NCI-H2107 treated with DMSO at 0.1 percent for 48 hours (cell line): ENCODE results near the gene PAX2.

Experiments
- DNase-seq: peaks from one replicate; lab custom pipeline; 2025; ENCODE audit not compliant: unreplicated experiment; lab: John Stamatoyannopoulos, UW

PAX2 gene

DNA sequence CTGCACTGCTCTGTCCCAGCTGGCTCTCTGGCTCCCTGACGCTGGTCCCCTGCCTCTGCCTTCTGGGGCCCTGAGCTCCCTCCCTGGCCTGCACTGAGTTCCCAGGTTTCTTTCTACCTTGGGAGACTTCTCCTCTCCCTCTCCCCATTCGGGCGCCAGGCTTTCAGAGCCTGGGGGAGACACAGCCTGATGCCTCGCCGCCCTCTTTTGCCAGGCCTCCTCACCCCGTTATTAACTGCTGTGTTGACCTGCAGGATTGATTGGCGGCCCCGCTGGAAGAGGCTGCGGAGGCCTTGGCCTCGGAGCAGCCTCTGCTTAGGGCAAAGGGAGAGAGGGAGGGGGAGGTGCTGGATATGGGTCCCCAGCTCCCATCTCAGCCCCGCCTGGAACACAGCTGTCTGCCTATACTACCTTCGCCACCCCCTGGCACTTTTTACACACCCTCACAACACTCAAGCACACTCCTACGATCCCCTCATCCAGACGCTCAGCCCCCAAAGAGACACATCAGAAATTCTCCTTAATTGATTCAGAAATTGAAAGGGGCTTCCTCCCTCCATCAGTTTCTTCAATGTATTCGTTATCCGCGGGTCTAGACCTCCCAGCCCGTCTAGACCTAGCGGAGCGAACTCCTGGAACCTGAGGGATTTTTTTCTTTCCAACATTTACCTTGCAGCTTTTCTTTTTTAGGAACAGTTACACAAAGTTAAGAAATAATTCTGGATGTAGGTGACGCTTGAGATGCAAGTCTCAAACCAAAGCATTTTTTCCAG is 7.1 kb upstream of the PAX2 start:
- DNase-seq: no peak

GRCh38 chr10:100739517-100740368 is 5.6 kb upstream of the PAX2 start:
- DNase-seq: no peak

- DNase-seq: no peak
Measured at GRCh38 chr10:100740476-100741377, 4.7 kb upstream of the PAX2 start.

DNA sequence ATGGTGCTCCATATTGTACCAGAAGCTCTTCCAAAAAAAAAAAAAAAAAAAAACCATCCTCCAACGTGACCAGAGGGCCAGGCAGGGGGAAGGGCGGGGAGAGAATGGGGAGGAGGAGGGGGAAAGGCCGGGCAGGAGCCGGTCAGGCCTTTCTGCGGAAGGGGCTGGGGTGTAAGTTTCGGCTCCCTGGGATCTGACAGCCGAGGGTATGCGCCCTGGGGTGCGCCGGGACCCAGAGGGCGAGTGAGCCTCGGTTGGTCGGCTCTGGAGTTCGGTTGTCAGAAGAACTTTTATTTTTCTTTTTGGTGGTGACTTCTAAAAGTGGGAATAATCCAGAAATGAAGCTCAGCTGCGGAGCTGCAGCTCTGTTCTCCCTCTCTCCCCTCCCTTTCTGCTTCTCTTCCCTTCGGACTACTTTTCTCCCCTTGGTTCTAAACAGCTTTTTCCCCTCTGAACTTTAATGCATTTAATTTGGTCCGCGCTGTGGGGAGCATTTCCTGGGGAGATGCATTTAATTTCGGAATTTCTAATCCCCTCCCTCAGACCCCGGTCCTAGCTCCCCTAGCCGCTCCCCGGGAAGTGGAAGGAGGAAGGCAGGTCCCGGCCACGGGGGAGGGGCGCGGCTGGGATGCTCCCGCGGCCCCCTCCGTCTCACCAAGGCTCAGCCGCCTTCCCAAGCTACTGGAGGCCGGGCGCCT is 3.9 kb upstream of the PAX2 start:
- no peak for DNase-seq

GRCh38 chr10:100742076-100742771 is 3.2 kb upstream of the PAX2 start:
- DNase-seq: no peak

- no peak for DNase-seq
Measured at GRCh38 chr10:100742936-100743335, 2.4 kb upstream of the PAX2 start.

- DNase-seq: no peak
Measured at GRCh38 chr10:100743626-100744135, 1.7 kb upstream of the PAX2 start.

GRCh38 chr10:100744136-100744986 is 1.0 kb upstream of the PAX2 start:
- DNase-seq: no peak

GRCh38 chr10:100745882-100746783 is 751 bp downstream of the PAX2 start:
- DNase-seq: no peak

- no peak for DNase-seq
Measured at GRCh38 chr10:100746784-100747455, 1.5 kb downstream of the PAX2 start.

- DNase-seq: no peak
Measured at GRCh38 chr10:100747456-100748230, 2.3 kb downstream of the PAX2 start.

DNA sequence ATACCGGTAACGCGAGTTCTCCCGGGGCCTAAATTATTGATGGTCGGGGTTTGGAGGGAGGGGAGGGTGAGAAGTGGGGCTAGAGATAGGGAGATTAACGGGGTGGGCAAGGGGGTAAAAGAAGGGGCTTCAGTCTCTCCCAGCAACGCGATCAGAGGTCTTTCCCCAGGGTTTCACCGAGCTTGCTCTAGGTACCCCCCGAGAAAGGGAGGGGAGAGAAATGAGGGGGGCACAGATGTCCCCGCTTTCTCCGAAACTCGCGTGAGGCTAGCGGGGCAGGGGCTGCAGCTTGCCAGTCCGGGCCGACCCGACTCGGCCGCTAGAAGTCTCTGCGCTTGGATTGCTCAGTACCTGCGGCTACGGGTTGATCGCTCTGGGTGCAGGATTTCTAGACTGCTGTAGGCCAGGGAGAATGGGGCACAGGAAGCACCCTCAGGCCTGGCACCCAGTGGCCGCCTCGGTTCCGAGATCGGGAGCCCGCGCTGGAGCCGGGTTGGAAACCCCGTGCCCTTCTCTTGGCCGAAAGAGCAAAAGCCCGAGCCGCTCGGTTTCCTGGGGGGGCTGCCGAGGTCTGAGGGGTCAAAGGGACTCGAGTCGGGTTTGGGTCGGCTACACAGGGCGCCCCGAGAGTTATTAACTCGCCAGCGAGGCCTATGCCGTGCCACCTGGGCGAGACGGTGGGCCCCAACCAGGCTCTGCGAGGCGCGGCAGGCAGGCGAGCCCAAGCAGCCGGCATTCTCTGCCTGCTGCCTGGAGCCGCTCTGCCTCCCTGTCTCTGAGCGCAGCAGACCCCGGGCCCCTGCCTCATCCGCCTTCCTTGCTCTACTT is 3.1 kb downstream of the PAX2 start:
- DNase-seq: no peak

- DNase-seq: no peak
Measured at GRCh38 chr10:100749059-100749308, 3.6 kb downstream of the PAX2 start.

- no peak for DNase-seq
Measured at GRCh38 chr10:100749309-100750217, 4.2 kb downstream of the PAX2 start.
